ENCODE results near the gene UQCC3.
"Not testable (repeated sequence)": the region's sequence is repeated elsewhere in the genome, so short reads cannot be mapped to it uniquely, and the experiment has no call there.

The UQCC3 gene

GRCh38 chr11:62665599-62666258 lies 5.7 kb upstream of the UQCC3 start:
- peak; percentile 58 for DNase-seq (ENCODE audit: low spot score)

DNA sequence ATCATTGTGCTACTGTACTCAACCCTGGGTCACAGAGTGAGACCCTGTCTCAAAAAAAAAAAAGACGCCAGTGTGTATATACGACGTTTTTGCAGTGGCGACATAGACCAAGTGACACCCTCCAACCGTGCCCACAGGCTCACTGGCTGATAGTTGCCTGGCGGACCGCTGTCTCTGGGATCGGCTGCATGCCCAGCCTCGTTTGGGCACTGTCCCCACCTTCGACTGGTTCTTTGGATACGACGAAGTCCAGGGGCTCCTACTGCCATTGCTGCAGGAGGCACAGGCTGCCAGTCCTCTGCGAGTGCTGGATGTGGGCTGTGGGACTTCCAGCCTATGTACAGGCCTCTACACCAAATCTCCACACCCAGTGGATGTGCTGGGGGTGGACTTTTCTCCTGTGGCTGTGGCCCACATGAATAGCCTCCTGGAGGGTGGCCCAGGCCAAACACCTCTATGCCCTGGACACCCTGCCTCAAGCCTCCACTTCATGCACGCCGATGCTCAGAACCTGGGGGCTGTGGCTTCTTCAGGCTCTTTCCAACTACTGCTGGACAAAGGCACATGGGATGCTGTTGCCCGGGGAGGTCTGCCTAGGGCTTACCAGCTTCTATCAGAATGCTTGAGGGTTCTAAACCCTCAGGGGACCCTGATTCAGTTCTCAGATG lies 5.1 kb upstream of the UQCC3 start:
- no peak for DNase-seq (ENCODE audit: low spot score)

DNA sequence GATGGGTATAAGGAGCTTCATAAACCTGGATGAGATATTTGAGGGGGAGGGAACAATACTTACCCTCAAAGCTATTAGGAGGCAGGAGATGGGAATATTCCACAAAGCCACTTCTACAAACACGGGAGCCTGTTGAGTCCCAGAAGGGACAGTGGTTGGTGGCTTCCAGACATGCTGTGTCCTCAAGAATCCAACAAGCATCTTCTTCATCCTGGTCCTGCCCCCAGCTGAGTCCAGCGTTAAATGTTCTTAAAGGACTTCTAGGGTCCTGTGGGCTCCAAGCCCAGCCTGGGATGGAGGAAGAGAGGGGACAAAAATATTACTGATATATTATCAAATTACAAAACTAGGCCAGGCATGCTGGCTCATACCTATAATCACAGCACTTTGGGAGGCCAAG lies 4.0 kb upstream of the UQCC3 start:
- DNase-seq (ENCODE audit: low spot score) = no peak

DNA sequence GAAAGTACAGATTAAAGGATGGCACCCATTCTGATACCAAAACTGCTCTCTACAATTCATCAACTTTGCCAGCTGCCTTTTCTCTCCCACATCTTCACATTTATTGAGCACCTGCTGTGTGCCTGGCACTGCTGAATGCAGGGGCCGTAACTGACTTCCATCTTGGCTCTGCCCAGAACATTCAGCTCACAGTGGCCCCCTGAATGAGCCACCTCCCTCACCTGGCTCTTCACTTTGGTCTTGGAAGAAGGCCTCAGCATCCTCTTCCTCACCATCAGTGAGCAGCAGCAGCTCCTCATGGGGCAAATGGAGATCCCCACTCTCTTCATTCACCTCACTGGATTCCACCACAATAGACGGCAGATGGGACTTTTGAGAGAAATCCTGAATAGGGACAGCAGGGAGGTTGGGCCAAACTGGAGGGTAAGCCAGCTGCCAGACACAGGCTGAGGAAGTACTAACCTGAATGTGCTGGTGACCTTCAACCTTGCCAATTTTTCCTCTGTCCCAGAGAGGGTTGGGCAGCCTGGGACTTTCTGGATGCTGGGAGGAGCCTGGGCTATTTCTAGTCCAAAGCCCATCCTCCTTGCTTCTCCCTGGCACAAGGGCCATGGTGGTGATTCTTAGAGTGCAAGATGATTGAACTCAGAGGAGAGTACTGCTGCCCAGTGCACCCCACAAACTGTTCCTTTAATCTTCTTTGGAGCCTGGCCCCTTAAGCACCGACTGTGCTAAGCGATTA lies 1.9 kb upstream of the UQCC3 start:
- no peak for DNase-seq (ENCODE audit: low spot score)

GRCh38 chr11:62671236-62671607 lies 251 bp upstream of the UQCC3 start:
- DNase-seq (ENCODE audit: low spot score) = no peak

DNA sequence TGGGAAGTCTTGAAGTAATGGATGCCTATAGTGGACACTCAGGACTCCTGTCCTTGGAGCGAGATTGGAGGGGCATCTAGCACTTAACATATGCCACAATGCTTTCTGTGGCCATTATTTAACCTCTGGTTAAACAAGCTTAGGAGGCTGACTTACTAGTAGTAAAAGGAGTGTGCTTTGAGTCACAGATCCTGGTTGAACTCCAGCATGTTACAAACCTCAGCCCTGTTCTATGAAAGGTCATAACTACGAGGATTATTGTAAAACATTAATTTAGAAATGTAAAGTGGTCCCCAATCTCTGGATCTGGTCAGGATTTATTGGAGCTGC lies 1.7 kb downstream of the UQCC3 start:
- no peak for DNase-seq (ENCODE audit: low spot score)

DNA sequence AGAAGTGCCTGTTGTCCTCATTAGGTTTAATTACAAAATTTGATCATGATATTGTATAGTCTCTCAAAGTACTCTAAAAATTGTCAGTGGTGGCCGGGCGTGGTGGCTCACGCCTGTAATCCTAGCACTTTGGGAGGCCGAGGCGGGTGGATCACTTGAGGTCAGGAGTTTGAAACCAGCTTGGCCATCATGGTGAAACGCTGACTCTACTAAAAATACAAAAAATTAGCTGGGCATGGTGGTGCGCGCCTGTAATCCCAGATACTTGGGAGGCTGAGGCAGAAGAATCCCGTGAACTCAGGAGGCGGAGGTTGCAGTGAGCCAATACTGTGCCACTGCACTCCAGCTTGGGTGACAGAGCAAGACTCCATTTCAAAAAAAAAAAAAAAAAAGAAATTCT lies 3.9 kb downstream of the UQCC3 start:
- DNase-seq (ENCODE audit: low spot score) = not testable (repeated sequence)

GRCh38 chr11:62676698-62677097 lies 5.2 kb downstream of the UQCC3 start:
- DNase-seq (ENCODE audit: low spot score) = no peak

DNA sequence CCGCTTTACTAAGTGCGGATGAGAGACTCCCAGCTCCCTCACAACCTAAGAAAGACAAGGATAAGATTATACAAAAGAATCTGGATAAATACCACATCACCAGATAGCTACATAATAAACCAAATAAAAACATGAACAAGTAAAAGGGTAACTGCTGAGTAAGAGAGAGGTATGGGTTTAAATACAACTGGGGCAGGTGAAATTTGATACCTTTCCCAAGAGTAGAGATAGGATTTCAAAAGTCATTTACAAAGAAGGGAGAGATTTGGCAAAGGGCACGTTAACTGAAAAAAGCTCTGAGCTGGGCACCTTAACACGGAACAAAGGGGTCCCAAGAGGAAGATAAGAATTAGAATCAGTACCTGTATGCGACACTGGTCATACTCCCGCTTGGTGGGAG lies 5.7 kb downstream of the UQCC3 start:
- DNase-seq (ENCODE audit: low spot score) = no peak

DNA sequence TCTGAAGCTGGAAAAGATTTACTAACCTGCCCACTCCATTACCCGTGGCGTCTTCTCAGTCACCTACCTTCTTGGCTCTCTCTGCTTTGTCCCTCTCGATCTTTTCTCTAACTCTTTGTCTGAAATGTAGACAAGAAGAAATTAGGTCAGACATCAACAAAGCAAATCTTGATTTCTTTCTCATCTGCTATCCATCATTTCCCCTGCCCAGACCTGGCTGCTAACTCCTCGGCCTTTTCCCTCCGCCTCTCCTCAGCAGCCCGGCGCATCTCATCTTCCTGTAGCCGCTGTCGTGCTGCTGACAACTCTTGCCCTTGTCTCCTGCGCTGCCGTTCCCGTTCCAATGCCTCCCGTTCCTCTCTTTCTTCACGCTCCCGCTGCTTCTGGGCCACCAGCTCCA lies 6.2 kb downstream of the UQCC3 start:
- DNase-seq (ENCODE audit: low spot score) = no peak

DNA sequence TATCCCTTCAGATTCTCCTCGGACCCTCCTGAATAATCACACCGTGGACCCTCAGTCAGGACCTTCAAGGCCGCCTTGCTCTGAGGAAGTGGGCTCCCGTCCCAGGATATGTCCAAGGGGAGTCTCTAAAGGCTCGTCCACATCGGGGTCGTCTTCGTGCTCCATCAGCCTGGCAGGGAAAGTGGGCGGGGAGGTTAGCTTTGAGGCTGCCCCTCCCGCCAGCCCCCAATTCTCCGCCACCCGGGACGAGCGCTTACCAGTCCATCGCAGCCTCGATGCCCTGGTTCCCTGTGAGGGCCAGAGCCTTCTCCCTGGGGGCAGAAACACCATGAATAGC lies 6.9 kb downstream of the UQCC3 start:
- no peak for DNase-seq (ENCODE audit: low spot score)

GRCh38 chr11:62678770-62679696 lies 7.6 kb downstream of the UQCC3 start, which contains the start of gene UBXN1:
UBXN1 (minus strand) TSS chr11:62679073; CDS start chr11:62678923, 150 bp downstream.
- peak; percentile 89 for DNase-seq (ENCODE audit: low spot score)

- DNase-seq (ENCODE audit: low spot score) = peak; percentile 88
Measured at GRCh38 chr11:62680825-62681240, 9.4 kb downstream of the UQCC3 start.

GRCh38 chr11:62682518-62682917 lies 11.0 kb downstream of the UQCC3 start:
- DNase-seq (ENCODE audit: low spot score) = no peak

DNA sequence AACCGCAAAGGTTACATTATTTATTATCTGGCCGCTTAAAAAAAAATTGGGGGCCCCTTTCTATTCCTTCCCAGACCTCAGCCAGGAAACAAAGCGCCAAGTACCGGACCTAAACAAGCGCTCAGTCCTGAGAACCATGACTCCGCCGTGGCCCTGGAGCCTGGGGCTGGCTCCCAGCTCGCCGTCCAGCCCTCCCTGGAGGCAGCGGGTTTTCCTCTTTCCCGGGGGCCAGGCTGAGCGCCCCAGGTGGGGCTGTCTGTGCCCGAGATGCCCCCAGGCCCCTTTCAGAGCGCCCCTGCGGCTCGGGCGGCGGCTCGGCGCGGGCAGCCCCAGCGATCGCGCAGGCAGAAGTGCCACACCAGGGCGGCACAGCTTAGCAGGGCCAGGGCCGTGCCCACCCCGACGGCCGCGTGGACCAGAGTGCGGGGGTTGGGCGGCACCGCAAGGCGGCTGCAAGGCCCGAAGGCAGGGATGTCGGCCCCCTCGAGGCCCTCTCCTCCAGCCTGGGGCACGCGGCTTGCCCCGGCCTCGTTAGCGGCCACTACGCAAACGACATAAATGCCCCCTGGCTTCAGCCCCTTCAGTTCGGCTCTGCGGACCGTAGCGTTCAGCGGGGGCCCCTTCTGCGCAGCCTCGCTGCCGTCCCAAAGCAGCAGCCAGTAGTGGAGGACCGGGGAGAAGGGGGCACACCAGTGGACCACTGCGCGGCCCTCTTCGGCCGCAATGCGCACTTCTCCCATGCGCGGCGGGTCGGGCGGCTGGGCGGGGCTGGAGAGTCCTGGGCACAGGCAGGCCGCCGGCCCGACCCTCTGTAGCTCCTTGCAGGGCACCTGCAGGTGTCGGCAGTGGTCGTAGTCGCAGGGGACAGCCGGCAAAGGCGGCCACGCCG lies 16.3 kb downstream of the UQCC3 start:
- DNase-seq (ENCODE audit: low spot score) = no peak

DNA sequence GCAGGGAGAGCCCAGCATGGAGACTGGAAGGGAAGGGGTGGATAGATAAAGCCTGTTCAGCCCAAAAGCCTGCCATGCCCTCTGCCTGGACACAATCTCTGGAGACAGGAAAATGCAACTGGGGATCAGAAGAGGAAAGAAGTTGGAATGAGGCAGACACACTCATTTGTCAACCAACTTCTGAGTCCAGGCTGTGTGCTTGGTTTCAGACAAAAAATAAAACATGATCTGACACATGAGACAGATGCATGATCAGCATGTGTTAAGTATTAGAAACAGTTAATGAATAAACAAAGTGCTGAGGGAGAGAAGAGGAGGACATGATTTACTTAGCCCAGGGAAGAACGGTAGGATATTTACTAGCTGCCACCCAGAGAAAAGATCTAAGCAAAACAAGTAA lies 17.0 kb downstream of the UQCC3 start:
- no peak for DNase-seq (ENCODE audit: low spot score)

GRCh38 chr11:62689421-62690183 lies 18.1 kb downstream of the UQCC3 start, which contains the start of gene LRRN4CL:
LRRN4CL (minus strand) TSS chr11:62689530; CDS start chr11:62688508, 1,022 bp downstream.
- no peak for DNase-seq (ENCODE audit: low spot score)

GRCh38 chr11:62693624-62694023 lies 22.2 kb downstream of the UQCC3 start:
- not testable (repeated sequence) for DNase-seq (ENCODE audit: low spot score)

DNA sequence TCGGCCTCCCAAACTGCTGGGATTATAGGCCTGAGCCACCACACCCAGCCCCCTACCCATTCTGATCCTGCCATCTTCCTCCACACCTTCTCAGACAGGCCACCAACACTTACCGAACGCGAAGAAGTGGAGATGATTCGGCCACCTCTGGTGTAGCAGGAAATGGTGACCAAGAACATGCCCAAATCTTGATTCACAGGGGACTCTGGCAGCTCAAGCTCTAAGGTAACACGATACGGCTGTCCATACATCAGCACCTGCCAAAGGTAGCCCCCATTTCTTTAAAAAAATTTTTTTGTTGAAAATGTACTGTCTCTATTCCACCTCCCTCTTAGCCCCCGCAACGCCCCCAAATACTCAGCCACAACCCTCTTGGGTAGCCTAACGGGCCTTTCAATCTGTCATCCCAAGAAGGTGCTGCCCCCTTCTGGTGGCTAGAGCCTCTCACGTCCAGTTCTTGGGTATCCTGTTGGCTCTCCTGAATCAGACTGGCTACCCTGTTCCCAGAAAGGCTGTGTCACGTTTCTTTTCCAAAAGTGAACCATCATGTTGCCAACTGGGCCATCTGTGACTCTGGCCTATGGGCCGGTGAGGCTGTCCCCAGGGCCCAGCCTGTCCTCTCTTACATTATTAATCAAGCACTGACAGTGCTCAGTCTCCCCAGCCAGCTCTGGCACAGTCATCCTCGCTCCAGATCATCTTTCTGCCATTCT lies 23.1 kb downstream of the UQCC3 start:
- DNase-seq (ENCODE audit: low spot score) = peak; percentile 81

DNA sequence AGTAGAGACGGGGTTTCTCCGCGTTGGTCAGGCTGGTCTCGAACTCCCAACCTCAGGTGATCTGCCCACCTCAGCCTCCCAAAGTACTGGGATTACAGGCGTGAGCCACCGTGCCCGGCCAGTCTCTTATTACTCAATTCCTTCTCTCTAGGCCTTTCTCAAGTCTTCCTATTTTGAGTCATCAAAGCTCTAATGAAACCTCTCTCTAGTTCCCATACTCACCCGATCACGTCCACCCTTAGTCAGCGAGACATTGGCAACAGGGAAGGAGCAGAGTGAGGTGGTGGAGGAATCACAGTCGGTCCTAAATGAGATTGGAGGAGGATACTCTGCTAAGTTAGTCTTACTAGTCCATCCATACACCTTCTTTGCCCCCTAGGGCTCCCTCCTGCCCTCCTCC lies 30.8 kb downstream of the UQCC3 start:
- DNase-seq (ENCODE audit: low spot score) = no peak

Data from NAMALWA (cell line).